HL-60 (cell line): ENCODE measurements around the gene CD81.

ENCODE experiments used
- DNase-seq, 2 experiments: peaks; one replicate each; pipeline ENCODE4 v3.0.0-alpha.2; 2010 to 2020; ENCODE audit warnings: low read depth in 1 of 2, low spot score in 1 of 2
- H3K27ac ChIP-seq: fragments of 250-450 bp; sonication (Bioruptor Pico); replicated peaks from 2 replicates; pipeline ENCODE4 v1.5.1; 2020; ENCODE audit warnings: mild to moderate bottlenecking, moderate library complexity
- H3K27me3 ChIP-seq: fragments of 250-450 bp; sonication (Bioruptor Pico); 2 replicates; pipeline ENCODE4 v1.5.1; 2021; ENCODE audit warnings: mild to moderate bottlenecking, moderate library complexity; ENCODE audit not compliant: insufficient read depth, poor library complexity, severe bottlenecking
- H3K4me3 ChIP-seq: replicated peaks from 2 replicates; pipeline ENCODE4 v1.5.1; 2011; ENCODE audit warnings: mild to moderate bottlenecking, control low read depth, low read length; ENCODE audit not compliant: insufficient read depth
- GABPA ChIP-seq: IDR thresholded peaks from 2 replicates; pipeline ENCODE4 v1.6.1; 2012; ENCODE audit warnings: low read depth
- POLR2AphosphoS5 ChIP-seq: IDR thresholded peaks from 2 replicates; pipeline ENCODE4 v1.6.1; 2012; ENCODE audit warnings: low read depth
- REST ChIP-seq: IDR thresholded peaks from 2 replicates; pipeline ENCODE4 v1.6.1; 2012; ENCODE audit warnings: low read depth; ENCODE audit not compliant: insufficient replicate concordance
- SPI1 ChIP-seq: IDR thresholded peaks from 2 replicates; pipeline ENCODE4 v1.6.1; 2012; ENCODE audit warnings: low read depth, mild to moderate bottlenecking, borderline replicate concordance
- TF ChIP-seq, protein P1 (sequence below): IDR thresholded peaks from one replicate; pipeline ENCODE4 v1.5.1; 2011; ENCODE audit warnings: low read length, control low read depth, inconsistent platforms; ENCODE audit not compliant: insufficient read depth

Gene CD81

GRCh38 chr11:2420502-2421225, 43.6 kb downstream of the CD81 start:
- peak in 1 of 2 experiments; percentile 62 for DNase-seq
- Histone ChIP-seq H3K27ac (no peak overlapping the region), H3K4me3 (no peak overlapping the region), H3K27me3 (no peaks in the 10 kb centered on the region)
- TF ChIP-seq POLR2AphosphoS5, result no peak
- TF ChIP-seq, protein P1, sequence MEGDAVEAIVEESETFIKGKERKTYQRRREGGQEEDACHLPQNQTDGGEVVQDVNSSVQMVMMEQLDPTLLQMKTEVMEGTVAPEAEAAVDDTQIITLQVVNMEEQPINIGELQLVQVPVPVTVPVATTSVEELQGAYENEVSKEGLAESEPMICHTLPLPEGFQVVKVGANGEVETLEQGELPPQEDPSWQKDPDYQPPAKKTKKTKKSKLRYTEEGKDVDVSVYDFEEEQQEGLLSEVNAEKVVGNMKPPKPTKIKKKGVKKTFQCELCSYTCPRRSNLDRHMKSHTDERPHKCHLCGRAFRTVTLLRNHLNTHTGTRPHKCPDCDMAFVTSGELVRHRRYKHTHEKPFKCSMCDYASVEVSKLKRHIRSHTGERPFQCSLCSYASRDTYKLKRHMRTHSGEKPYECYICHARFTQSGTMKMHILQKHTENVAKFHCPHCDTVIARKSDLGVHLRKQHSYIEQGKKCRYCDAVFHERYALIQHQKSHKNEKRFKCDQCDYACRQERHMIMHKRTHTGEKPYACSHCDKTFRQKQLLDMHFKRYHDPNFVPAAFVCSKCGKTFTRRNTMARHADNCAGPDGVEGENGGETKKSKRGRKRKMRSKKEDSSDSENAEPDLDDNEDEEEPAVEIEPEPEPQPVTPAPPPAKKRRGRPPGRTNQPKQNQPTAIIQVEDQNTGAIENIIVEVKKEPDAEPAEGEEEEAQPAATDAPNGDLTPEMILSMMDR, result peak; percentile 92

- no peak for DNase-seq
- Histone ChIP-seq H3K27me3 (no peaks in the 10 kb centered on the region), H3K4me3 (no peak overlapping the region), H3K27ac (no peak overlapping the region)
- TF ChIP-seq, protein P1, result no peak
- no peak for TF ChIP-seq POLR2AphosphoS5
- no peak for TF ChIP-seq REST
- TF ChIP-seq GABPA, result no peak
- TF ChIP-seq SPI1, result no peak
Observed at GRCh38 chr11:2421226-2421994, 44.3 kb downstream of the CD81 start.

- Histone ChIP-seq H3K27ac (no peak overlapping the region), H3K27me3 (no peaks in the 10 kb centered on the region), H3K4me3 (no peak overlapping the region)
- no peak for DNase-seq
- TF ChIP-seq, protein P1, result no peak
- TF ChIP-seq SPI1, result no peak
- no peak for TF ChIP-seq REST
- TF ChIP-seq POLR2AphosphoS5, result no peak
Observed at GRCh38 chr11:2421996-2422395, 44.9 kb downstream of the CD81 start.
